ENCODE measurements around the gene AMER3.
"Not testable (repeated sequence)": the region's sequence is repeated elsewhere in the genome, so short reads cannot be mapped to it uniquely, and the experiment has no call there.

The AMER3 gene

GRCh38 chr2:130728007-130728454 is 27.3 kb upstream of the AMER3 start:
- no peak overlapping the region for H3K4me3 ChIP-seq (ENCODE audit: low read length, poor library complexity, severe bottlenecking)
- no peak for TF ChIP-seq EZH2phosphoT487 (IDR thresholded peaks at IDR 0.05; ENCODE audit: borderline replicate concordance)
- TF ChIP-seq CTCF (conservative IDR thresholded peaks at IDR 0.05; ENCODE audit: low read length): no peak
- H3F3A ChIP-seq (ENCODE audit: low read depth): no peaks in the 10 kb centered on the region
- no peaks in the 10 kb centered on the region for H4K20me1 ChIP-seq (ENCODE audit: insufficient read depth, low read length, poor library complexity, severe bottlenecking)
- H3K9me2 ChIP-seq (replicated peaks; ENCODE audit: low read depth, low read length): no peaks in the 10 kb centered on the region
- H2AFZ ChIP-seq (ENCODE audit: low read length): no peak overlapping the region
- no peak overlapping the region for H3K4me2 ChIP-seq (ENCODE audit: low read depth, low read length, poor library complexity, severe bottlenecking)
- no peaks in the 10 kb centered on the region for H3K4me1 ChIP-seq (ENCODE audit: insufficient read depth, low read length, poor library complexity, severe bottlenecking)
- no peaks in the 10 kb centered on the region for H3K27me3 ChIP-seq (ENCODE audit: insufficient read depth, low read length, poor library complexity, severe bottlenecking)
- H3K36me3 ChIP-seq (ENCODE audit: insufficient read depth, low read length): no peaks in the 10 kb centered on the region
- H3K9ac ChIP-seq (ENCODE audit: low read depth, low read length, poor library complexity, severe bottlenecking): no peak overlapping the region
- no peaks in the 10 kb centered on the region; the same call in 1 of the 2 replicates for H3K9me3 ChIP-seq (ENCODE audit: insufficient read depth, low read depth, low read length)
- H3K79me2 ChIP-seq (ENCODE audit: insufficient read depth, low read length): no peaks in the 10 kb centered on the region

- Histone ChIP-seq H3K4me2 (ENCODE audit: low read depth, low read length, poor library complexity, severe bottlenecking) (no peak within 1 kb of the TSS), H3K4me1 (ENCODE audit: insufficient read depth, low read length, poor library complexity, severe bottlenecking) (no peaks in the 10 kb centered on the region), H3K9me3 (ENCODE audit: insufficient read depth, low read depth, low read length) (no peaks in the 10 kb centered on the region; the same call in 1 of the 2 replicates), H3F3A (ENCODE audit: low read depth) (no peaks in the 10 kb centered on the region), H3K79me2 (ENCODE audit: insufficient read depth, low read length) (no peaks in the 10 kb centered on the region), H3K9me2 (replicated peaks; ENCODE audit: low read depth, low read length) (no peaks in the 10 kb centered on the region), H4K20me1 (ENCODE audit: insufficient read depth, low read length, poor library complexity, severe bottlenecking) (no peaks in the 10 kb centered on the region), H3K27me3 (ENCODE audit: insufficient read depth, low read length, poor library complexity, severe bottlenecking) (no peaks in the 10 kb centered on the region), H3K4me3 (ENCODE audit: low read length, poor library complexity, severe bottlenecking) (no peak within 1 kb of the TSS), H2AFZ (ENCODE audit: low read length) (no peak within 1 kb of the TSS), H3K9ac (ENCODE audit: low read depth, low read length, poor library complexity, severe bottlenecking) (no peak within 1 kb of the TSS), H3K36me3 (ENCODE audit: insufficient read depth, low read length) (no peaks in the 10 kb centered on the region)
- TF ChIP-seq EZH2phosphoT487 (IDR thresholded peaks at IDR 0.05; ENCODE audit: borderline replicate concordance): no peak
- TF ChIP-seq CTCF (conservative IDR thresholded peaks at IDR 0.05; ENCODE audit: low read length): no peak
Observed at GRCh38 chr2:130728549-130729316, 26.6 kb upstream of the AMER3 start, which contains the start of gene GPR148. Gene GPR148 (plus strand): TSS chr2:130729070. CDS start chr2:130729152, 82 bp downstream.

- TF ChIP-seq EZH2phosphoT487 (IDR thresholded peaks at IDR 0.05; ENCODE audit: borderline replicate concordance) (no peak), CTCF (conservative IDR thresholded peaks at IDR 0.05; ENCODE audit: low read length) (no peak)
- Histone ChIP-seq H3K4me1 (ENCODE audit: insufficient read depth, low read length, poor library complexity, severe bottlenecking) (no peaks in the 10 kb centered on the region), H3K27me3 (ENCODE audit: insufficient read depth, low read length, poor library complexity, severe bottlenecking) (no peaks in the 10 kb centered on the region), H3K4me3 (ENCODE audit: low read length, poor library complexity, severe bottlenecking) (no peak overlapping the region), H3K9me3 (ENCODE audit: insufficient read depth, low read depth, low read length) (no peaks in the 10 kb centered on the region; the same call in 1 of the 2 replicates), H3K9me2 (replicated peaks; ENCODE audit: low read depth, low read length) (no peaks in the 10 kb centered on the region), H3K9ac (ENCODE audit: low read depth, low read length, poor library complexity, severe bottlenecking) (no peak overlapping the region), H3K79me2 (ENCODE audit: insufficient read depth, low read length) (no peaks in the 10 kb centered on the region), H3K36me3 (ENCODE audit: insufficient read depth, low read length) (no peaks in the 10 kb centered on the region), H2AFZ (ENCODE audit: low read length) (no peak overlapping the region), H4K20me1 (ENCODE audit: insufficient read depth, low read length, poor library complexity, severe bottlenecking) (no peaks in the 10 kb centered on the region), H3F3A (ENCODE audit: low read depth) (no peaks in the 10 kb centered on the region), H3K4me2 (ENCODE audit: low read depth, low read length, poor library complexity, severe bottlenecking) (no peak overlapping the region)
Observed at GRCh38 chr2:130729322-130730299, 25.7 kb upstream of the AMER3 start.

- not testable (repeated sequence) for H3K4me1 ChIP-seq (ENCODE audit: insufficient read depth, low read length, poor library complexity, severe bottlenecking); H3K27me3 ChIP-seq (ENCODE audit: insufficient read depth, low read length, poor library complexity, severe bottlenecking); H3F3A ChIP-seq (ENCODE audit: low read depth); H3K9me2 ChIP-seq (replicated peaks; ENCODE audit: low read depth, low read length); H3K4me2 ChIP-seq (ENCODE audit: low read depth, low read length, poor library complexity, severe bottlenecking); H3K9me3 ChIP-seq (ENCODE audit: insufficient read depth, low read depth, low read length); H3K4me3 ChIP-seq (ENCODE audit: low read length, poor library complexity, severe bottlenecking); H3K36me3 ChIP-seq (ENCODE audit: insufficient read depth, low read length); H3K9ac ChIP-seq (ENCODE audit: low read depth, low read length, poor library complexity, severe bottlenecking); H2AFZ ChIP-seq (ENCODE audit: low read length); H3K79me2 ChIP-seq (ENCODE audit: insufficient read depth, low read length); H4K20me1 ChIP-seq (ENCODE audit: insufficient read depth, low read length, poor library complexity, severe bottlenecking)
Observed at GRCh38 chr2:130732257-130732656, 23.1 kb upstream of the AMER3 start.

Measured in Loucy (cell line).